B cell (primary cell): ENCODE measurements around the gene PRR11.

Experiments used
- EZH2 ChIP-seq: IDR thresholded peaks from 2 replicates; pipeline ENCODE4 v1.6.1; 2012; ENCODE audit warnings: borderline replicate concordance, low read depth, mild to moderate bottlenecking, moderate library complexity, low read length; ENCODE audit not compliant: insufficient read depth, poor library complexity, severe bottlenecking
- TF ChIP-seq, protein P1 (sequence below): fragments of 200-600 bp; IDR thresholded peaks from one replicate; pipeline ENCODE4 v1.8.0; 2022; ENCODE audit warnings: antibody characterized with exemption, mild to moderate bottlenecking

DNA sequence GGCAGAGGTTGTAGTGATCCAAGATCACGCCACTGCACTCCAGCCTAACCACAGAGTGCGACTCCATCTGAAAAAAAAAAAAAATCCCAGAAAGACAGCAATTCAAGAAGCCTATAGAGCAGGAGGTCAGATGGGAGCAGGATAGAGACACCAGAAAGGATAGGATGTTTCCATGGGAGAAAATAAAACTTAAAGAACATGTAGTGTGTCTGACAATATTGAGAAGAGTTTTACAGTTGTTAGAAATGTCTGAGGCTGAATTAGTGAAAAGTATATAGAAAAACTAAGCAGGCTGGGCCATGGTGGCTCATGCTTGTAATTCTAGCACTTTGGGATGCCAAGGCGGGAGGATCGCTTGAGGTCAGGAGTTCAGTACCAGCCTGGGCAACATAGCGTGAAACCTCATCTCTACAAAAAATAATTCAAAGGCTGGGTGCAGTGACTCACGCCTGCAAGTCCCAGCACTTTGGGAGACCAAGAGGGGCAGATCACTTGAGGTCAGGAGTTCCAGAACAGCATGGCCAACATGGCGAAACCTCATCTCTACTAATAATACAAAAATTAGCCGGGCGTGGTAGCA, 33.6 kb upstream of the PRR11 start:
- TF ChIP-seq, protein P1, sequence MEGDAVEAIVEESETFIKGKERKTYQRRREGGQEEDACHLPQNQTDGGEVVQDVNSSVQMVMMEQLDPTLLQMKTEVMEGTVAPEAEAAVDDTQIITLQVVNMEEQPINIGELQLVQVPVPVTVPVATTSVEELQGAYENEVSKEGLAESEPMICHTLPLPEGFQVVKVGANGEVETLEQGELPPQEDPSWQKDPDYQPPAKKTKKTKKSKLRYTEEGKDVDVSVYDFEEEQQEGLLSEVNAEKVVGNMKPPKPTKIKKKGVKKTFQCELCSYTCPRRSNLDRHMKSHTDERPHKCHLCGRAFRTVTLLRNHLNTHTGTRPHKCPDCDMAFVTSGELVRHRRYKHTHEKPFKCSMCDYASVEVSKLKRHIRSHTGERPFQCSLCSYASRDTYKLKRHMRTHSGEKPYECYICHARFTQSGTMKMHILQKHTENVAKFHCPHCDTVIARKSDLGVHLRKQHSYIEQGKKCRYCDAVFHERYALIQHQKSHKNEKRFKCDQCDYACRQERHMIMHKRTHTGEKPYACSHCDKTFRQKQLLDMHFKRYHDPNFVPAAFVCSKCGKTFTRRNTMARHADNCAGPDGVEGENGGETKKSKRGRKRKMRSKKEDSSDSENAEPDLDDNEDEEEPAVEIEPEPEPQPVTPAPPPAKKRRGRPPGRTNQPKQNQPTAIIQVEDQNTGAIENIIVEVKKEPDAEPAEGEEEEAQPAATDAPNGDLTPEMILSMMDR: no peak
- TF ChIP-seq EZH2: no peak
